ENCODE results near the gene MANSC1. TPM values are rescaled to one million over a fixed set of nuclear protein-coding genes. Genes with fewer than 3 reads are reported as not detected.

Gene MANSC1
- total and polyA plus RNA-seq, 2 donors (not counting 3 experiments of a cell fraction or from before 2014, with no cell fraction given) = 37.0 to 65.0 TPM

DNA sequence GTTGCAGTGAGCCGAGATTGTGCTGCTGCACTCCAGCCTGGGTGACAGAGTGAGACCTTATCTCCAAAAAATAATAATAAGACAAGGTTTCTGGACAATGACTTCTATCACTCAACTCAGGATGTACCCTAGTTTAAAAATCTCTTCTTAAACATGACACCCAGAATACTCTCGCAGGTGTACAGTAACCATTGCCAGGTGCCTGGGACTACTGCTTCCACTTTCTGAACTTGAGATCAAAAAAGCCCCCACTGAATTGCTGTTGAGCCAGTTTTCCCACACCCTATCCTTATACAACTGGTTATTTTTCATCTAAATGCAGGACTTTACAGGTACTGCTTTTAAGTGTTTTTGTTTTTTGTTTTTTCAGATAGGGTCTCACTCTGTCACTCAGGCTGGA, 43.1 kb upstream of the MANSC1 start:
- Histone ChIP-seq H4K20me1 (replicated peaks; ENCODE audit: control insufficient read depth, extremely low read depth, insufficient read depth, low read length) (no peaks in the 10 kb centered on the region), H3K4me1 (ENCODE audit: control insufficient read depth, extremely low read depth, insufficient read depth, low read length) (peaks cover 6% of the 10 kb centered on the region), H2AFZ (ENCODE audit: low read depth, low read length) (no peak overlapping the region), H3K9ac (replicated peaks; ENCODE audit: extremely low read depth, insufficient read depth, low read length) (no peak overlapping the region), H3K36me3 (ENCODE audit: control insufficient read depth in 2 of 2, extremely low read depth in 1 of 2, insufficient read depth in 2 of 2, low read length in 2 of 2) (no peaks in the 10 kb centered on the region), H3K79me2 (ENCODE audit: control insufficient read depth, insufficient read depth, low read length) (no peaks in the 10 kb centered on the region), H3K4me3 (replicated peaks in 1 of 3; ENCODE audit: insufficient read depth in 1 of 3, low read depth in 1 of 3, low read length in 3 of 3) (no peak overlapping the region), H3K9me3 (replicated peaks; ENCODE audit: control insufficient read depth, insufficient read depth, low read length) (no peaks in the 10 kb centered on the region), H3K27ac (ENCODE audit: insufficient read depth, low read depth, low read length) (no peak overlapping the region), H3K4me2 (ENCODE audit: insufficient read depth, low read length) (no peak overlapping the region), H3K27me3 (ENCODE audit: control insufficient read depth in 2 of 2, insufficient read depth in 2 of 2, low read length in 2 of 2) (no peaks in the 10 kb centered on the region), H3K9me1 (replicated peaks; ENCODE audit: control insufficient read depth, extremely low read depth, insufficient read depth, low read length) (no peaks in the 10 kb centered on the region)
- dilution Hi-C loops (cut with MboI; ENCODE audit: extremely low pct_ligation_motif_present, low sequenced_read_pairs) = no loop called here
- intact Hi-C loops (cut with micrococcal nuclease) = no loop called here
- POLR2A ChIA-PET = no interaction called here
- CTCF ChIA-PET = no interaction called here
- DNase-seq (ENCODE audit: low read depth, low spot score) (no peak), FAIRE-seq (no peak)
- BruUV-seq (replicated peaks) = no TSS peak
- TF ChIP-seq MYC (IDR thresholded peaks at IDR 0.05; ENCODE audit: low read depth, low read length) (no peak), POLR2A (IDR thresholded peaks at IDR 0.05; ENCODE audit: low read depth, low read length) (no peak), POLR2AphosphoS5 (IDR thresholded peaks at IDR 0.05; ENCODE audit: insufficient read depth, low read depth, low read length) (no peak), FOS (IDR thresholded peaks at IDR 0.05; ENCODE audit: borderline replicate concordance, insufficient read depth, low read length) (no peak), GATA2 (IDR thresholded peaks at IDR 0.05; ENCODE audit: insufficient read depth, insufficient read length, low read depth, low read length) (no peak), JUN (IDR thresholded peaks at IDR 0.05; ENCODE audit: borderline replicate concordance, insufficient read depth, insufficient read length, low read depth) (no peak), EZH2 (IDR thresholded peaks at IDR 0.05; ENCODE audit: borderline replicate concordance, low read depth, low read length, severe bottlenecking) (no peak)
- TF ChIP-seq, protein P1, sequence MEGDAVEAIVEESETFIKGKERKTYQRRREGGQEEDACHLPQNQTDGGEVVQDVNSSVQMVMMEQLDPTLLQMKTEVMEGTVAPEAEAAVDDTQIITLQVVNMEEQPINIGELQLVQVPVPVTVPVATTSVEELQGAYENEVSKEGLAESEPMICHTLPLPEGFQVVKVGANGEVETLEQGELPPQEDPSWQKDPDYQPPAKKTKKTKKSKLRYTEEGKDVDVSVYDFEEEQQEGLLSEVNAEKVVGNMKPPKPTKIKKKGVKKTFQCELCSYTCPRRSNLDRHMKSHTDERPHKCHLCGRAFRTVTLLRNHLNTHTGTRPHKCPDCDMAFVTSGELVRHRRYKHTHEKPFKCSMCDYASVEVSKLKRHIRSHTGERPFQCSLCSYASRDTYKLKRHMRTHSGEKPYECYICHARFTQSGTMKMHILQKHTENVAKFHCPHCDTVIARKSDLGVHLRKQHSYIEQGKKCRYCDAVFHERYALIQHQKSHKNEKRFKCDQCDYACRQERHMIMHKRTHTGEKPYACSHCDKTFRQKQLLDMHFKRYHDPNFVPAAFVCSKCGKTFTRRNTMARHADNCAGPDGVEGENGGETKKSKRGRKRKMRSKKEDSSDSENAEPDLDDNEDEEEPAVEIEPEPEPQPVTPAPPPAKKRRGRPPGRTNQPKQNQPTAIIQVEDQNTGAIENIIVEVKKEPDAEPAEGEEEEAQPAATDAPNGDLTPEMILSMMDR (IDR thresholded peaks at IDR 0.05; ENCODE audit: extremely low read depth in 1 of 2, insufficient read depth in 1 of 2, low read depth in 1 of 2, low read length in 2 of 2) = no peak
- TF ChIP-seq, protein P2, sequence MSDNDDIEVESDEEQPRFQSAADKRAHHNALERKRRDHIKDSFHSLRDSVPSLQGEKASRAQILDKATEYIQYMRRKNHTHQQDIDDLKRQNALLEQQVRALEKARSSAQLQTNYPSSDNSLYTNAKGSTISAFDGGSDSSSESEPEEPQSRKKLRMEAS (IDR thresholded peaks at IDR 0.05; ENCODE audit: insufficient read depth, insufficient read length) = no peak

Data from endothelial cell of umbilical vein (primary cell).